Keratinocyte (primary cell): ENCODE data around the gene ONECUT2. TPM values are rescaled to one million over a fixed set of nuclear protein-coding genes. Genes with fewer than 3 reads are reported as not detected.

Experiments
- DNase-seq: peaks from one replicate; pipeline ENCODE4 v3.0.0-alpha.2; 2011; ENCODE audit warnings: low read depth, missing footprints, low spot score
- FAIRE-seq: peaks from 2 replicates; lab custom pipeline; 2011; peaks lifted over from hg19 to GRCh38; lab: Jason Lieb, UNC
- H2AFZ ChIP-seq: 2 replicates; pipeline ENCODE4 v1.6.0; 2012; ENCODE audit warnings: low read length, control low read depth, inconsistent platforms; ENCODE audit not compliant: control insufficient read depth
- H3K27ac ChIP-seq: 2 replicates; pipeline ENCODE4 v1.5.1; 2011; ENCODE audit warnings: low read length; ENCODE audit not compliant: control insufficient read depth, insufficient read depth
- H3K27me3 ChIP-seq: 3 replicates; pipeline ENCODE4 v1.6.0; 2011; ENCODE audit warnings: low read length; ENCODE audit not compliant: control insufficient read depth, insufficient read depth; ENCODE audit errors: extremely low read depth
- H3K36me3 ChIP-seq, 2 experiments: 2 replicates in 1 of 2; 3 replicates in 1 of 2; pipeline ENCODE4 v1.5.1; 2011; ENCODE audit warnings: low read length in 2 of 2, mild to moderate bottlenecking in 1 of 2; ENCODE audit not compliant: control insufficient read depth in 2 of 2, insufficient read depth in 2 of 2; ENCODE audit errors: extremely low read depth in 1 of 2
- H3K4me1 ChIP-seq: 3 replicates; pipeline ENCODE4 v1.5.1; 2011; ENCODE audit warnings: low read length; ENCODE audit not compliant: control insufficient read depth, insufficient read depth; ENCODE audit errors: extremely low read depth
- H3K4me2 ChIP-seq: 3 replicates; pipeline ENCODE4 v1.6.0; 2011; ENCODE audit warnings: low read depth, low read length; ENCODE audit not compliant: control insufficient read depth, insufficient read depth; ENCODE audit errors: extremely low read depth
- H3K4me3 ChIP-seq, 3 experiments: fragments of 200-600 bp in 1 of 3; sonication (generic) in 1 of 3; 2 replicates in 2 of 3; 3 replicates in 1 of 3; pipeline ENCODE4 v1.5.1; 2011 to 2016; ENCODE audit warnings: low read length in 3 of 3, mild to moderate bottlenecking in 3 of 3, control low read depth in 2 of 3, inconsistent platforms in 1 of 3, low read depth in 1 of 3, mixed read lengths in 1 of 3, mixed run types in 1 of 3, moderate library complexity in 1 of 3; ENCODE audit not compliant: control insufficient read depth in 2 of 3, insufficient read depth in 2 of 3; ENCODE audit errors: extremely low read depth in 1 of 3
- H3K79me2 ChIP-seq: 2 replicates; pipeline ENCODE4 v1.6.0; 2012; ENCODE audit warnings: low read length; ENCODE audit not compliant: control insufficient read depth, insufficient read depth
- H3K9ac ChIP-seq: 3 replicates; pipeline ENCODE4 v1.6.0; 2011; ENCODE audit warnings: low read length; ENCODE audit not compliant: control insufficient read depth, insufficient read depth; ENCODE audit errors: extremely low read depth
- H3K9me1 ChIP-seq: 3 replicates; pipeline ENCODE4 v1.6.0; 2011; ENCODE audit warnings: low read length; ENCODE audit not compliant: control insufficient read depth, insufficient read depth; ENCODE audit errors: extremely low read depth
- H3K9me3 ChIP-seq: 2 replicates; pipeline ENCODE4 v1.5.1; 2012; ENCODE audit warnings: low read depth, low read length; ENCODE audit not compliant: control insufficient read depth
- H4K20me1 ChIP-seq: 3 replicates; pipeline ENCODE4 v1.6.0; 2011; ENCODE audit warnings: low read length; ENCODE audit not compliant: control insufficient read depth, insufficient read depth; ENCODE audit errors: extremely low read depth
- CTCF ChIP-seq, 3 experiments: IDR thresholded peaks in 1 of 3; conservative IDR thresholded peaks in 1 of 3; optimal IDR thresholded peaks in 1 of 3; 2 replicates in 2 of 3; 3 replicates in 1 of 3; pipeline versions ENCODE3 to v1.5.1; 2011; ENCODE audit warnings: low read length in 3 of 3, mild to moderate bottlenecking in 3 of 3, moderate library complexity in 2 of 3, control low read depth in 1 of 3, inconsistent platforms in 1 of 3; ENCODE audit not compliant: insufficient read depth in 2 of 3; ENCODE audit errors: extremely low read depth in 1 of 3
- EZH2 ChIP-seq: IDR thresholded peaks from one replicate; pipeline ENCODE4 v1.6.1; 2012; ENCODE audit warnings: inconsistent platforms, mild to moderate bottlenecking, low read length, moderate library complexity
- dilution Hi-C: fragments of 300-500 bp; cut with MboI; formaldehyde crosslinking; loops from one replicate; pipeline ENCODE4 v1.7.0; 2020; ENCODE audit warnings: low sequenced_read_pairs; ENCODE audit not compliant: extremely low pct_ligation_motif_present
- polyA plus RNA-seq, 5 experiments: library from polyadenylated mRNA; depleted of rRNA in 3 of 5; stranded (reverse) in 3 of 5; stranded (forward) in 1 of 5; unstranded in 1 of 5; fragments of >200 nt; gene quantifications; 1 replicate in 1 of 5; 2 replicates in 3 of 5; 3 replicates in 1 of 5; pipeline versions ENCODE4 v1.2.1 to v1.2.3, GENCODE V29; 2011 to 2012; ENCODE audit warnings: missing spikeins in 2 of 5, low read depth in 1 of 5, low replicate concordance in 1 of 5

Gene ONECUT2
- polyA plus RNA-seq, 1 donor (not counting 4 experiments of a cell fraction or from before 2014, with no cell fraction given) = 0.01 TPM

- H4K20me1 ChIP-seq = no peaks in the 10 kb centered on the region
- H3K9me3 ChIP-seq = no peaks in the 10 kb centered on the region
- H3K4me2 ChIP-seq = no peak overlapping the region
- H3K79me2 ChIP-seq = no peaks in the 10 kb centered on the region
- no peaks in the 10 kb centered on the region for H3K4me1 ChIP-seq
- FAIRE-seq (no peak), DNase-seq (no peak)
- no peak overlapping the region for H3K27ac ChIP-seq
- no peak overlapping the region for H3K9ac ChIP-seq
- no peaks in the 10 kb centered on the region for H3K27me3 ChIP-seq
- dilution Hi-C loops = no loop called here
- H2AFZ ChIP-seq = no peak overlapping the region
- no peaks in the 10 kb centered on the region for H3K36me3 ChIP-seq
- H3K9me1 ChIP-seq = no peaks in the 10 kb centered on the region
- TF ChIP-seq EZH2 = no peak
- no peak for TF ChIP-seq CTCF (optimal IDR thresholded peaks at IDR 0.05 in 1 of 3, IDR thresholded peaks at IDR 0.05 in 1 of 3, conservative IDR thresholded peaks at IDR 0.05 in 1 of 3; ENCODE audit: extremely low read depth in 1 of 3, insufficient read depth in 2 of 3, low read length in 3 of 3)
- H3K4me3 ChIP-seq = no peak overlapping the region
Measured at GRCh38 chr18:57409650-57410049, 25.5 kb upstream of the ONECUT2 start.

GRCh38 chr18:57410749-57411148 lies 24.4 kb upstream of the ONECUT2 start:
- Histone ChIP-seq H3K36me3 (no peaks in the 10 kb centered on the region), H3K4me2 (no peak overlapping the region), H3K9me3 (no peaks in the 10 kb centered on the region), H2AFZ (no peak overlapping the region), H3K9me1 (no peaks in the 10 kb centered on the region), H3K79me2 (no peaks in the 10 kb centered on the region), H3K4me3 (no peak overlapping the region), H3K4me1 (no peaks in the 10 kb centered on the region), H3K27ac (no peak overlapping the region), H3K27me3 (no peaks in the 10 kb centered on the region), H4K20me1 (no peaks in the 10 kb centered on the region), H3K9ac (no peak overlapping the region)
- no peak for DNase-seq
- no peak for FAIRE-seq
- dilution Hi-C loops = no loop called here
- no peak for TF ChIP-seq CTCF (optimal IDR thresholded peaks at IDR 0.05 in 1 of 3, IDR thresholded peaks at IDR 0.05 in 1 of 3, conservative IDR thresholded peaks at IDR 0.05 in 1 of 3; ENCODE audit: extremely low read depth in 1 of 3, insufficient read depth in 2 of 3, low read length in 3 of 3)
- no peak for TF ChIP-seq EZH2
